DOHH2 (cell line): ENCODE results near the gene PVRIG.
"Not testable (repeated sequence)": the region's sequence is repeated elsewhere in the genome, so short reads cannot be mapped to it uniquely, and the experiment has no call there.

ENCODE experiments used
- H3F3A ChIP-seq: fragments of 200-600 bp; sonication (generic), shearing (Covaris generic); 2 replicates; pipeline ENCODE4 v1.6.0; 2016; ENCODE audit warnings: antibody characterized with exemption, mild to moderate bottlenecking; ENCODE audit not compliant: control insufficient read depth, insufficient read depth
- H3K27ac ChIP-seq: fragments of 200-600 bp; sonication (generic); 2 replicates; pipeline ENCODE4 v1.5.1; 2014; ENCODE audit warnings: low read depth, mild to moderate bottlenecking, low read length, moderate library complexity
- H3K27me3 ChIP-seq: fragments of 200-600 bp; sonication (generic); 2 replicates; pipeline ENCODE4 v1.6.1; 2014; ENCODE audit warnings: mild to moderate bottlenecking, low read length, mixed read lengths; ENCODE audit not compliant: control insufficient read depth
- H3K36me3 ChIP-seq: fragments of 200-600 bp; sonication (generic); 2 replicates; pipeline ENCODE4 v1.6.1; 2014; ENCODE audit warnings: mild to moderate bottlenecking, low read length, moderate library complexity, mixed read lengths; ENCODE audit not compliant: control insufficient read depth
- H3K4me1 ChIP-seq: fragments of 200-600 bp; sonication (generic); 2 replicates; pipeline ENCODE4 v1.6.1; 2014; ENCODE audit warnings: mild to moderate bottlenecking, low read length, mixed read lengths; ENCODE audit not compliant: control insufficient read depth
- H3K4me2 ChIP-seq: fragments of 200-600 bp; sonication (generic); 2 replicates; pipeline ENCODE4 v1.6.0; 2014; ENCODE audit warnings: mild to moderate bottlenecking, low read length, moderate library complexity
- H3K4me3 ChIP-seq: fragments of 200-600 bp; sonication (generic); 2 replicates; pipeline ENCODE4 v1.5.1; 2014; ENCODE audit warnings: mild to moderate bottlenecking, low read length, mixed read lengths
- H3K79me2 ChIP-seq: fragments of 200-600 bp; sonication (generic); 2 replicates; pipeline ENCODE4 v1.6.1; 2014; ENCODE audit warnings: mild to moderate bottlenecking, low read length, mixed read lengths; ENCODE audit not compliant: control insufficient read depth
- H3K9me2 ChIP-seq: fragments of 200-600 bp; sonication (generic); replicated peaks from 2 replicates; pipeline ENCODE4 v1.6.1; 2014; ENCODE audit warnings: mild to moderate bottlenecking, low read length, mixed read lengths; ENCODE audit not compliant: control insufficient read depth
- H3K9me3 ChIP-seq: fragments of 200-600 bp; sonication (generic); 2 replicates; pipeline ENCODE4 v1.6.1; 2014; ENCODE audit warnings: antibody characterized with exemption, low read length, mixed read lengths; ENCODE audit not compliant: control insufficient read depth, insufficient read depth
- H4K20me1 ChIP-seq: fragments of 200-600 bp; sonication (generic); 2 replicates; pipeline ENCODE4 v1.6.0; 2014; ENCODE audit warnings: low read depth, mild to moderate bottlenecking, antibody characterized with exemption, low read length, moderate library complexity; ENCODE audit not compliant: control insufficient read depth, insufficient read depth
- EZH2phosphoT487 ChIP-seq: fragments of 200-600 bp; sonication (generic); IDR thresholded peaks from 2 replicates; pipeline ENCODE4 v1.6.1; 2017; ENCODE audit warnings: borderline replicate concordance, mild to moderate bottlenecking, antibody characterized with exemption, low read length, moderate library complexity, mixed read lengths
- TF ChIP-seq, protein P1 (sequence below): fragments of 200-600 bp; sonication (generic); IDR thresholded peaks from one replicate; pipeline ENCODE4 v1.5.1; 2014; ENCODE audit warnings: antibody characterized with exemption, mild to moderate bottlenecking, low read depth, low read length; ENCODE audit not compliant: poor library complexity, severe bottlenecking

PVRIG gene

GRCh38 chr7:100175296-100175935 is 44.3 kb upstream of the PVRIG start:
- peaks cover 22% of the 10 kb centered on the region for H3F3A ChIP-seq
- TF ChIP-seq, protein P1, sequence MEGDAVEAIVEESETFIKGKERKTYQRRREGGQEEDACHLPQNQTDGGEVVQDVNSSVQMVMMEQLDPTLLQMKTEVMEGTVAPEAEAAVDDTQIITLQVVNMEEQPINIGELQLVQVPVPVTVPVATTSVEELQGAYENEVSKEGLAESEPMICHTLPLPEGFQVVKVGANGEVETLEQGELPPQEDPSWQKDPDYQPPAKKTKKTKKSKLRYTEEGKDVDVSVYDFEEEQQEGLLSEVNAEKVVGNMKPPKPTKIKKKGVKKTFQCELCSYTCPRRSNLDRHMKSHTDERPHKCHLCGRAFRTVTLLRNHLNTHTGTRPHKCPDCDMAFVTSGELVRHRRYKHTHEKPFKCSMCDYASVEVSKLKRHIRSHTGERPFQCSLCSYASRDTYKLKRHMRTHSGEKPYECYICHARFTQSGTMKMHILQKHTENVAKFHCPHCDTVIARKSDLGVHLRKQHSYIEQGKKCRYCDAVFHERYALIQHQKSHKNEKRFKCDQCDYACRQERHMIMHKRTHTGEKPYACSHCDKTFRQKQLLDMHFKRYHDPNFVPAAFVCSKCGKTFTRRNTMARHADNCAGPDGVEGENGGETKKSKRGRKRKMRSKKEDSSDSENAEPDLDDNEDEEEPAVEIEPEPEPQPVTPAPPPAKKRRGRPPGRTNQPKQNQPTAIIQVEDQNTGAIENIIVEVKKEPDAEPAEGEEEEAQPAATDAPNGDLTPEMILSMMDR: no peak
- no peak for TF ChIP-seq EZH2phosphoT487
- H3K4me3 ChIP-seq: peak overlapping the region; percentile 10; the same call in 1 of the 2 replicates
- H3K9me3 ChIP-seq: peaks cover 5% of the 10 kb centered on the region
- H3K4me1 ChIP-seq: peaks cover 74% of the 10 kb centered on the region
- H3K9me2 ChIP-seq: no peaks in the 10 kb centered on the region
- no peak overlapping the region for H3K27ac ChIP-seq
- H3K79me2 ChIP-seq: peaks cover 23% of the 10 kb centered on the region
- no peaks in the 10 kb centered on the region for H3K27me3 ChIP-seq
- H3K4me2 ChIP-seq: peak overlapping the region; percentile 20
- peaks cover 4% of the 10 kb centered on the region; the same call in 1 of the 2 replicates for H4K20me1 ChIP-seq
- H3K36me3 ChIP-seq: peaks cover 27% of the 10 kb centered on the region

- peaks cover 30% of the 10 kb centered on the region for H3F3A ChIP-seq
- peaks cover 26% of the 10 kb centered on the region for H3K36me3 ChIP-seq
- peaks cover 74% of the 10 kb centered on the region for H3K4me1 ChIP-seq
- peaks cover 4% of the 10 kb centered on the region; the same call in 1 of the 2 replicates for H4K20me1 ChIP-seq
- no peaks in the 10 kb centered on the region for H3K9me2 ChIP-seq
- peak overlapping the region; percentile 88 for H3K4me3 ChIP-seq
- TF ChIP-seq, protein P1: no peak
- TF ChIP-seq EZH2phosphoT487: no peak
- H3K27ac ChIP-seq: peak overlapping the region; percentile 33; the same call in 1 of the 2 replicates
- H3K4me2 ChIP-seq: peak overlapping the region; percentile 84
- peaks cover 5% of the 10 kb centered on the region for H3K9me3 ChIP-seq
- H3K79me2 ChIP-seq: peaks cover 23% of the 10 kb centered on the region
- no peaks in the 10 kb centered on the region for H3K27me3 ChIP-seq
These were observed 43.4 kb upstream of the PVRIG start for GRCh38 chr7:100176096-100177044.

DNA sequence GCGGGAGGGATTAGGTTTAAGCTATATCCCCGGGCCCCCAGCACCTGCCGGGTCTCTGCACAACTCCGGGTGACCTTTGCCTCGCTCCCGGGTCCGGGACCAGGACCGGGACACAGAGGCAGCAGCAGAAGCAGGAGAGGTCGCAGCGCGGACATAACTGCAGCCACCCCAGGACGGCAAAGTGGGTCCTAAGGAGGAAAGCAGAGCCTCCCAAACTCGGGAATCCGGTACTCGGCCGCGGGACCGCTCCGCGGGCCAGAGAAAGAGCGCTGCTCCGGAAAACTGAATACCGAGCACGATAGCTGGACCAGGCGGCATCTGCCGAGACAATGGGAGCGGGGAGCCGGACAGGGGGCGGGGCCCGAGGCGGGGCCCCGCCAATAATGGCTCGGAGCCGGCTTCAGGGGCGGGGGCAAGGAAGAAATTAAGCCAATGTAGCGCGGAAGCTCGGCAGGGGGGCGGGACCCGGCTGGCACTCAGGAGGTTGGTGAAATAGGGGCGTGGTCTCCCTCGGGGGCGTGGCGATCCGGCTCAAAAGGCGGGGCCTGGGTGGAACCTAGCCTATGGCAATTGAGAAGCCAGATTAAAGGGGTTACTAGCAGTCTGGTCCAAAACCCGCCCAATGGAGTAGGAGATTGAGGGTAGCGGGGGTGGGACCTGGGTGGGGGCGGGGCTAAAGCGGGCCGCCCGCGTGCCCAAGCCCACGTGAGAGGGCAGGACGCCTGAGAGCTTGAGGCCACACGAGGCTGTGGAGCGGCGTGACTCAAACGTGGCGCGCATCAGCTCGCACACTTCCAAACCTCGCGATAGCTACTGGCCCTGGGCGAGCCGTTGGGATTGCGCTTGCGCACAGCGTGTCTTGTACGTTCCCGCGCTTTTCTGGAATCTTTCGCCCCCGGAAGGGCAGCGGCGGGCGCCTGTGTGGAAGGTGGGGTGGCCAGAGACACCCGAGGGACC is 42.4 kb upstream of the PVRIG start, which contains the start of the genes GPC2 and STAG3:
GPC2 (minus strand) TSS at position 337 of the 957 bp plus-strand sequence; CDS start at position 155, 182 bp downstream.
STAG3 (plus strand) TSS at position 874 of the 957 bp plus-strand sequence. CDS start 2,639 bp downstream, outside the sequence.
- peak within 1 kb of the TSS; percentile 95 for H3K27ac ChIP-seq
- no peaks in the 10 kb centered on the region for H3K27me3 ChIP-seq
- peaks cover 23% of the 10 kb centered on the region for H3K79me2 ChIP-seq
- TF ChIP-seq, protein P1: no peak
- TF ChIP-seq EZH2phosphoT487: no peak
- H3K4me1 ChIP-seq: peaks cover 76% of the 10 kb centered on the region
- peaks cover 5% of the 10 kb centered on the region for H3K9me3 ChIP-seq
- peaks cover 33% of the 10 kb centered on the region for H3F3A ChIP-seq
- peaks cover 26% of the 10 kb centered on the region for H3K36me3 ChIP-seq
- H4K20me1 ChIP-seq: peaks cover 4% of the 10 kb centered on the region; the same call in 1 of the 2 replicates
- peak within 1 kb of the TSS; percentile 88 for H3K4me2 ChIP-seq
- H3K9me2 ChIP-seq: no peaks in the 10 kb centered on the region
- peak within 1 kb of the TSS; percentile 88 for H3K4me3 ChIP-seq

GRCh38 chr7:100180084-100180483 is 39.7 kb upstream of the PVRIG start:
- peaks cover 88% of the 10 kb centered on the region for H3K4me1 ChIP-seq
- H3K79me2 ChIP-seq: peaks cover 27% of the 10 kb centered on the region
- not testable (repeated sequence) for H3K9me3 ChIP-seq, H3K27me3 ChIP-seq, H4K20me1 ChIP-seq, H3K36me3 ChIP-seq, H3K9me2 ChIP-seq
- peaks cover 43% of the 10 kb centered on the region for H3F3A ChIP-seq
- peak overlapping the region; percentile 88 for H3K4me2 ChIP-seq
- H3K27ac ChIP-seq: peak overlapping the region; percentile 95
- H3K4me3 ChIP-seq: peak overlapping the region; percentile 67

DNA sequence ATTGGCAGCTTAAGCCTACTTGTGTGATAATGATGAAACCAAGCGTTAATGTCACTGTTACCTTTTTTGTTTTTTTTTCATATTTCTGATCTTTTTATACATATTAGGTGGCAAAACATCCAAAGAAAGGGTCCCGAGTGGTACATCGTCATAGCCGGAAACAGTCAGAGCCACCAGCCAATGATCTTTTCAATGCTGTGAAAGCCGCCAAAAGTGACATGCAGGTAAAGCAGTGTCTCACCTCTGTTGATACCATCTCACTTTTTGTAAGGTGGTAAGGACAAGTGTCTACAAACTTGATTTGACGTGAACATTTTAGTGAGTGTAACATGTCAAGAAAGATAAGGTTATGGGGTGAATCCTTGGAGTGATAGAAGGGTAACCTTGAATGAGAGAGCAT is 37.1 kb upstream of the PVRIG start:
- H3K27me3 ChIP-seq, H4K20me1 ChIP-seq, H3K79me2 ChIP-seq, H3K9me2 ChIP-seq, H3K9me3 ChIP-seq: not testable (repeated sequence)
- H3K4me1 ChIP-seq: peaks cover 83% of the 10 kb centered on the region
- H3K27ac ChIP-seq: peak overlapping the region; percentile 95
- H3K4me3 ChIP-seq: peak overlapping the region; percentile 67
- H3F3A ChIP-seq: peaks cover 45% of the 10 kb centered on the region
- H3K36me3 ChIP-seq: peaks cover 12% of the 10 kb centered on the region
- H3K4me2 ChIP-seq: peak overlapping the region; percentile 88
